Testis (tissue), 2 donors: ENCODE measurements around the gene POLH.

ENCODE experiments used
- CTCF ChIP-seq, 3 experiments: fragments of 450-650 bp in 2 of 3; fragments of 200-600 bp in 1 of 3; sonication (generic) in 1 of 3; IDR thresholded peaks; one replicate each; pipeline ENCODE4 v1.5.1; 2016 to 2019; ENCODE audit warnings: antibody characterized with exemption in 3 of 3, mild to moderate bottlenecking in 2 of 3, moderate library complexity in 1 of 3
- POLR2A ChIP-seq: fragments of 450-650 bp; IDR thresholded peaks from one replicate; pipeline ENCODE4 v1.6.1; 2017; ENCODE audit warnings: antibody characterized with exemption, mild to moderate bottlenecking, moderate library complexity

GRCh38 chr6:43648248-43648647, 72.3 kb downstream of the POLH start:
- TF ChIP-seq CTCF (IDR thresholded peaks at IDR 0.05) (no peak), POLR2A (no peak)
